ENCODE data around the gene CCN6.

- TF ChIP-seq CTCF (IDR thresholded peaks at IDR 0.05 in 8 of 11, conservative IDR thresholded peaks at IDR 0.05 in 3 of 11) (no peak), POLR2A (IDR thresholded peaks at IDR 0.05) (no peak), POLR2AphosphoS5 (IDR thresholded peaks at IDR 0.05) (no peak)
Measured at GRCh38 chr6:112019589-112019988, 34.3 kb upstream of the CCN6 start.

Measured in spleen (tissue), 7 donors.